ENCODE results near the gene RPL18. TPM values are rescaled to one million over a fixed set of nuclear protein-coding genes. Genes with fewer than 3 reads are reported as not detected.

Gene RPL18
- polyA plus RNA-seq, 1 donor from 2014 or later: 2,549 TPM

DNA sequence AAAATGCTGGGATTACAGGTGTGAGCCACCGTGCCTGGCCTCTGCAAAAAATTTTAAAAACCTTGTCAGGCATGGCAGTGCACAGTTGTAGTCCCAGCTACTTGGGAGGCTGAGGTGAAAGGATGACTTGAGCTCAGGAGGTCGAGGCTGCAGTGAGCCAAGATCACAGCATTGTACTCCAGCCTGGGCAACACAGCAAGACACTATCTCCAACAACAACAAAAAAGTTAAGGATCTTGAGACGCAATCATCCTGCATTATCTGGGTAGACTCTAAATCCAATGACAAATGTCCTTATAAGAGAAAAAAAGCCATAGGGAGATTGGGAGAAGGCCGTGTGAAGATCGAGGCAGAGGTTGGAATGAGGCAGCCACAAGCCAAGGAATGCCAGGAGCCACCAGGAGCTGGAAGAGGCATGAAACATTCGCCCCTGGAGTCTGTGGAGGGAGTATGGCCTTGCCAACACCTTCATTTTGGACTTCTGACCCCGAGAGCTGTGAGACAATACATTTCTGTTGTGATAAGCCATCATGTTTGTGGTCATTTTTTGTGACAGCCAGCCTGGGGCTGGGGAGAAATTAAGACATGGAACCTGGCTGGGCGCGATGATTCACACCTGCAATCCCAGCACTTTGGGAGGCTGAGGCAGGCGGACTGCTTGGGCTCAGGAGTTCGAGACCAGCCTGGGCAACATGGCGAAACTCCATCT lies 32.1 kb upstream of the RPL18 start:
- peaks cover 11 to 23% (median 22%) of the 10 kb centered on the region in 3 donors for H3K4me1 Mint-ChIP-seq
- peak overlapping the region in 1 of 4 donors; percentile 39 for H3K4me3 Mint-ChIP-seq
- H3K27ac Mint-ChIP-seq: peak overlapping the region; percentile 37 to 90 (median 86)

DNA sequence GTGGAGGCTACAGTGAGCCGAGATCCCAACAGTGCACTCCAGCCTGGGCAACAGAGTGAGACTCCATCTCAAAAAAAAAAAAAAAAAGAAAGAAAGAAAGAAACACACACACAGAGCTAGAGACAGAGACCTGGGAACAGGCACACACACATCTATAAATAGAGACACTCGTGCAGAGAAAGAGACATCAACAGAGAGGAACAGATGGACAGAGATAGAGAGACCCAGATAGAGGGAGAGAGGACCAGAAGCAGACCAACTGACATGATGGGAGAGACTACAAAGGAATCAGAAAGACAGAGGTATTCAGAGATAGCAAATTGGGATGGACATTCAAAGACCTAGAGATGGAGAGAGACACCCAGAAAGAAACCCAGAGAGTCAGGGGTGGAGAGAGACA lies 29.2 kb upstream of the RPL18 start:
- peaks cover 11 to 33% (median 28%) of the 10 kb centered on the region in 3 donors for H3K4me1 Mint-ChIP-seq
- H3K4me3 Mint-ChIP-seq: peak overlapping the region in 3 of 4 donors; percentile 8 to 80 (median 78)
- no peaks in the 10 kb centered on the region for H3K27me3 Mint-ChIP-seq
- peaks cover 1% of the 10 kb centered on the region for H3K36me3 Mint-ChIP-seq
- H3K27ac Mint-ChIP-seq: peak overlapping the region in 2 of 3 donors; percentile 1 to 31
- H3K9me3 Mint-ChIP-seq: peaks cover 0 to 2% (median 0%) of the 10 kb centered on the region in 3 donors

More for the DNA sequence above, 32.1 kb upstream of the RPL18 start:
- Mint-ChIP-seq H3K27me3 (no peaks in the 10 kb centered on the region), H3K9me3 (peaks cover 0 to 2% (median 0%) of the 10 kb centered on the region in 3 donors), H3K36me3 (no peaks in the 10 kb centered on the region)

DNA sequence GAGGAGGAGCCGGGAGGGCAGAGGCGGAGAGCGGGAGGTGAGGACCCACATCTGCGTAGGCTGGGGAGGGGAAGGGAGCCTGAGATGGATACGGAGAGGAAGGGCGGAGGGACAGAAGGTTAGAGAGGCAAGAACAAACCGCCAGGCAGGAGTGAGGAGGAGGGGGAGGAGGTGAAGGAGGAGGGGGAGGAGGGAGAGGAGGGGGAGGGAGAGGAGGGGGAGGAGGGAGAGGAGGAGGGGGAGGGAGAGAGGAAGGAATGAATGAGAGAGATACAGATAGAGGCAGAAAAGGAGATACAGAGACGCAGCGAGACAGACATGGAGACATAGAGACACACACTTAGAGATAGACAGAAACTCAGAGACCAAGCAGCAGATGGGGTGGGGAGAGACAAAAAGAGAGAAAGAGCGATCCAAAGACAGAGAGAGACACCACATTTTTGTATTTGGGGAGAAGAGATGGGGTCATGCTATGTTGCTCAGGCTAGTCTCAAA lies 27.8 kb upstream of the RPL18 start:
- H3K4me1 Mint-ChIP-seq: peaks cover 10 to 33% (median 27%) of the 10 kb centered on the region in 3 donors
- H3K9me3 Mint-ChIP-seq: peaks cover 0 to 2% (median 0%) of the 10 kb centered on the region in 3 donors
- no peaks in the 10 kb centered on the region for H3K27me3 Mint-ChIP-seq

DNA sequence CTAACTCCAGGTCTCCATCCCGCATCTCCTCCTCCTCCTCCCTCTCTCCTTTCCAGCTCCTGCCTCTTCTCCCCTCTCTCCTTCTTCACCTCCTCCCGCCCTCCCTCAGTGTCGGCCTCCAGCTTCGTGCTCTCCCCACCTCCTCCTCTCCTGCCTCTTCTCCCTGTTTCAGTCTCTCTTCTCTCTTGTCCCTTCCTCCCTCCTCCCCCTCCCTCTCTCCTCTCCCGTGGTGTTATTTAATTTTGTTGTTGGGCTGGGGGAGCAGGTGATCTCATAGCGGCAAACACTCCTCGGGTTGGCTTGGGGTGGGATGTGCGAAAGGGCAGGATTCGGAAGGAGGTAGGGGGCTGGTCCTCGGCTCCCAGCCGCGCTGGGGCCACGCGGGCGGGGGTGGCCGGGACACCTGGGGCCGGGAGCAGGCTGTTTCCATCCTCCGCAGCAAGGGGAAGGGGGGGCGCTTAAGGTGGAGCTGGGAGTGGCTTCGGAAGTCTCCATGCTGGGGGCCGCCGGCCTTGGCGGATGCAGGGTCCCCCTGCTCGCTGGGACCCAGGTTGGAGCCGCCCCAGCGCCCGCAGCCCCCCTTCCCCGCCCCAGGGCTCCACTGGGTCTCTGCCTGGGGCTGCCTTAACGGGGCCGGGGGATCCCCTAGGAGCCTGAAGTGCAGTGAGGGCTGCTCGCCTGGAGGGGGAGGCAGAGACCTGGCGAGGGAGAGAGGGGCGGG lies 27.2 kb upstream of the RPL18 start, which contains the start of gene CA11:
Gene CA11 (minus strand): TSS at position 187 of the 721 bp plus-strand sequence. CDS start 555 bp downstream, outside the sequence.
- Mint-ChIP-seq H3K4me3 (peak within 1 kb of the TSS; percentile 81 to 97 (median 90)), H3K4me1 (peaks cover 10 to 30% (median 29%) of the 10 kb centered on the region in 3 donors), H3K36me3 (peaks cover 1% of the 10 kb centered on the region), H3K27me3 (no peaks in the 10 kb centered on the region), H3K9me3 (peaks cover 0 to 2% (median 0%) of the 10 kb centered on the region in 3 donors), H3K27ac (peak within 1 kb of the TSS; percentile 73 to 94 (median 76))

More for the DNA sequence above, 27.8 kb upstream of the RPL18 start:
- Mint-ChIP-seq H3K4me3 (peak overlapping the region; percentile 11 to 89 (median 52)), H3K36me3 (peaks cover 1% of the 10 kb centered on the region), H3K27ac (peak overlapping the region; percentile 37 to 84 (median 73))

DNA sequence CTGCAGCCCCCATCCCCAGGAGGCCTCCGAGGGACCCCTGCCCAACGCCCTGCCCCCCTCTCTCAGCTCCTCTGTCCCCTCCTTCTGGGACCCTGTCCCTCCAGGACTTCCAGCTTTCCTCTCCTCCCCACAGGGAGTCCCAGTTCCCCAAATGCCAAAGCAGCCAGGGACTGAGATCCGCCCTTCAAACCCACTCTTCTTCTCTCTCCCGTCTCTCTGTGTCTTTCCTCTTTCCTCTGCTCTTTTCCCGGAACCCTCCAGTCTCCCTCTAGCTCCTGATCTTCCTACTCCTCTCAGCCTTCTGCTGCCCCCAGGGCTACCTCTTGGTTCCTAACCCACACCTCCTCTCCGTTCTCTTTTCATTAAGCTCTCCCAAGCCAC lies 26.6 kb upstream of the RPL18 start:
- Mint-ChIP-seq H3K4me1 (peaks cover 10 to 30% (median 27%) of the 10 kb centered on the region in 3 donors), H3K27me3 (no peaks in the 10 kb centered on the region), H3K9me3 (peaks cover 0 to 2% (median 0%) of the 10 kb centered on the region in 3 donors), H3K4me3 (peak overlapping the region; percentile 81 to 97 (median 90)), H3K36me3 (peaks cover 1% of the 10 kb centered on the region), H3K27ac (peak overlapping the region; percentile 5 to 94 (median 76))

DNA sequence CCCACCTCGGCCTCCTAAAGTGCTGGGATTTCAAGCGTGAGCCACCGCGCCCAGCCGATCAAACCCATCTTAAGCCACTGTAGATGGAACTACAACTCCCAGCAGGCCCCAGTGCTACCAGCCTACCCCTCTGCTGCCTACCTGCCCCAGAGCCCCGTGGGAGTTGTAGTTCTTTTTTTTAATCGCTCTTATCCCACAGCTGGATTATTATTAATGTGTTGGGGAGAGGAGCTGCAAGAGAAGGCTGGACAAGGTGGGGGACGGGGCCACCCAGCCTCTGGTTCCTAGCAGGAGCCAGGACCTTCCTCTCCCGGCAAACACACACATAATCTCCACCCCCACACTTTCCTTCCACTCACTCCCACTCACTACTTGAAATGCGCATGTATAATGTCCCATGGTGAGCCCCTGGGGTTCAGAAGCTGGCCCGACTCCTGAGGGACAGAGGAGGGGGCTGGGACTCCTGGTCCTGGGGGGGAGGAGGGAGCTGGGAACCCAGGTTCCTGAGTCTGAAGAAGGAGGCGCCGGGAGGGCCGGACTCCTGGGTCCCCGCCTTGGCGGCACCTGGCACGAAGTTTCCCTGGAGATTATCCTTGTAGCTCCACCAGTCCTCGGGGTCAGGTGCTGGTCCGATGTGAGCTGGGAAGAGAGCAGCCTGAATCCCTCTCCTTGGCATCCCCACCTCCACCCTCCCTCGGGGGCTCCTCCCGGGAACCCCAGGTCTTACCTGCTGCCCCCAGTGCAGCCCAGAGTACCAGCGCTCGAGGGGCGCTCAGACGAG lies 26.1 kb upstream of the RPL18 start:
- H3K27ac Mint-ChIP-seq: peak overlapping the region; percentile 5 to 94 (median 76)
- peaks cover 0 to 2% (median 0%) of the 10 kb centered on the region in 3 donors for H3K9me3 Mint-ChIP-seq
- peaks cover 10 to 31% (median 27%) of the 10 kb centered on the region in 3 donors for H3K4me1 Mint-ChIP-seq
- no peaks in the 10 kb centered on the region for H3K27me3 Mint-ChIP-seq
- peaks cover 1% of the 10 kb centered on the region for H3K36me3 Mint-ChIP-seq
- peak overlapping the region; percentile 81 to 97 (median 90) for H3K4me3 Mint-ChIP-seq

DNA sequence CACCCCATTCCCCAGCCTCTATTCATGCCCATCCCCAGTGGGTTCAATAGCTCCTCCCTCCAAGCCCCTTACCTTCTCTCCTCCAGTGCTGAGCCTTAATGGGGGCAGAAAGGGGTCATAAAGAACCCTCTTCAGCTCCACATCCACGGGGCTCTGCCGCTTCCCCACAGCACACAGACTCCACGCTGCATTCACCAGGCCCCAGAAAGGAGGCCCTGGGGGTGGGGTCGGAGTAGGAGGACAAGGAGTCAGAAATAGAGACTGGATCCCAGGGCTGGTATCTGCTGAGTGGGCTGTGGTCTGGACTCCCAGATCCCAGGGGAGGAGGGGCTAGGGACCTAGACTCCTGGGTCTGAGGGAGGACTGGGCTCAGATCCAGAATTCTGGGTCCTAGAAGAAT lies 25.4 kb upstream of the RPL18 start:
- Mint-ChIP-seq H3K4me3 (peak overlapping the region in 2 of 4 donors; percentile 19 to 97), H3K27ac (peak overlapping the region; percentile 5 to 31 (median 30)), H3K9me3 (peaks cover 0 to 2% (median 0%) of the 10 kb centered on the region in 3 donors), H3K4me1 (peaks cover 10 to 31% (median 26%) of the 10 kb centered on the region in 3 donors), H3K36me3 (peaks cover 3% of the 10 kb centered on the region), H3K27me3 (no peaks in the 10 kb centered on the region)

DNA sequence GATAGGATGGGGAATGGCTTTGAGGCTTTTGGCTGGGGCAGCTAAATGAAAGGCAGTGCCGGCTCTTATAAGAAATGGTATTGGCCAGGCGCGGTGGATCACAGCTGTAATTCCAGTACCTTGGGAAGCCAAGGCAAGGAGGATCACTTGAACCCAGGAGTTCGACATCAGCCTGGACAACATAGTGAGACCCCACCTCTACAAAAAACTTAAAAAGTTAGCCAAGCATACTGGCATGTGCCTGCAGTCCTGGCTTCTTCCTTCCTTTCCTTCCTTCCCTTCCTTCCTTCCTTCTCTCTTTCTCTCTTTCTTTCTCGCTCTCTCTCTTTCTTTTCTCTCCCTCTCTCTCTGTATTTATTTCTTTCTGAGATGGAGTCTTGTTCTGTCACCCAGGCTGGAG lies 23.9 kb upstream of the RPL18 start:
- Mint-ChIP-seq H3K27me3 (no peaks in the 10 kb centered on the region), H3K9me3 (no peaks in the 10 kb centered on the region), H3K4me3 (peak overlapping the region in 1 of 4 donors; percentile 79), H3K4me1 (peaks cover 14 to 34% (median 31%) of the 10 kb centered on the region in 3 donors), H3K36me3 (peaks cover 6% of the 10 kb centered on the region), H3K27ac (peak overlapping the region in 2 of 3 donors; percentile 27 to 42)

DNA sequence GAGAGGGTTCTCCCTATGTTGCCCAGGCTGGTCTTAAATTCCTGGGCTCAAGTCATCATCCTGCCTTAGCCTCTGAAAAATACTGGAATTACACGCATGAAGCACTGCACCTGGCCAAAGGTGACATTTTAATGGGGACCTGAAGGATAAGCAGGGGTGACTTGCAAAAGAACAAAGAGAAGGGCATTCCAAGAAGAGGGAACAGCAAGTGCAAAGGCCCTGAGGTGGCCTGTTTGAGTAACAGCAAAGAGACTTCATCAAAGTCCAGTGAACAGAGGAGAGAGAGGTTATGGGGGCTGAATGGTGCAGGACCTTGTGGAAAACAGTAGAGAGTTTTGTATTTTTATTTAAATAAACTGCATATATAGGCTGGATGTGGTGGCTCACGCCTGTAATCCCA lies 22.9 kb upstream of the RPL18 start:
- Mint-ChIP-seq H3K27me3 (no peaks in the 10 kb centered on the region), H3K9me3 (no peaks in the 10 kb centered on the region), H3K27ac (peak overlapping the region in 1 of 3 donors; percentile 61), H3K36me3 (peaks cover 6% of the 10 kb centered on the region), H3K4me3 (no peak overlapping the region), H3K4me1 (peaks cover 10 to 30% (median 26%) of the 10 kb centered on the region in 3 donors)

DNA sequence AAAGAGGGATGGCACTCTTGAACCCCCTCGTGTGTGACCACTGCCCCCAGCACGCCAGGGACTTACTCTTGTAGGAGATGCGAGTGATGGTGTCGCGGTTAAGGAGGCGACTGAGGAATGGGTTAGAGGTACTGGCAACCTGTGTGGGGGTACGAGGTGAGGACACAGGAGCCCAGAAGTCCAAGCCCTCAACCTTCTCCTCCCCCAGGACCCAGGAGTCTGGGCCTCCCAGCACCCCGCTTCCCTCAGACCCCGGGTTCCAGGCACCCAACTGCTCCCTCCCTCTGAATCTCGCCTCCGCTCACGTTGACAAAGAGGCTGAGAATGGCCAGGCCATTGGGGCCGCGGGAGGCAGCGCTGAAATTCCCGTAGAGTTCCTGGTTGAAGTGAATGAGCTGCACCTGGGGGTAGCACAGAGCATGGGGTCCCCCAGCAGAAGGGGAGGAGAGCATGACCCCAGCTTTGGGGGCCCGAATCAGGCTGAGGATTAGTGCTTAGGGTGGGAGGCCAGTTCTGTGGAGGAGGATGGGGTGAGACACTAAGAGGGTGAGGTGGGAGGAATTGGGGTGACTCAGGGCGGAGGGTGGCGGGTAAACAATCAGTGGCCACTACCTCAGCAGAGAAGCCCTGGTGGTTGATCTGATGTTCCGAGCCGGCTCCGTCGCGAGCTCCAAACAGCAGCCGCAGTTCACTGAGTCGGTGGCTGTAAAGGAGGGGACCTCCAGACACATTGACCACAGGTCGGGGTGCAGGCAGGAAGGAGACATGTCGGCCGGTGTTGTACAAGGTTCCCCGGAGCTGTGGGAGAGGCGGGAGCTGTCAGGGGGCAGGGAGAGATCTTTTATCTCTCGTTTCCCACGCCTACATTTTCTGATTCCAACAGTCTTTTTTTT lies 20.8 kb upstream of the RPL18 start:
- peak overlapping the region in 3 of 4 donors; percentile 49 to 97 (median 83) for H3K4me3 Mint-ChIP-seq
- no peaks in the 10 kb centered on the region for H3K27me3 Mint-ChIP-seq
- H3K4me1 Mint-ChIP-seq: peaks cover 8 to 24% (median 20%) of the 10 kb centered on the region in 3 donors
- H3K36me3 Mint-ChIP-seq: peaks cover 6% of the 10 kb centered on the region
- no peaks in the 10 kb centered on the region for H3K9me3 Mint-ChIP-seq
- H3K27ac Mint-ChIP-seq: peak overlapping the region; percentile 84 to 99 (median 95)

DNA sequence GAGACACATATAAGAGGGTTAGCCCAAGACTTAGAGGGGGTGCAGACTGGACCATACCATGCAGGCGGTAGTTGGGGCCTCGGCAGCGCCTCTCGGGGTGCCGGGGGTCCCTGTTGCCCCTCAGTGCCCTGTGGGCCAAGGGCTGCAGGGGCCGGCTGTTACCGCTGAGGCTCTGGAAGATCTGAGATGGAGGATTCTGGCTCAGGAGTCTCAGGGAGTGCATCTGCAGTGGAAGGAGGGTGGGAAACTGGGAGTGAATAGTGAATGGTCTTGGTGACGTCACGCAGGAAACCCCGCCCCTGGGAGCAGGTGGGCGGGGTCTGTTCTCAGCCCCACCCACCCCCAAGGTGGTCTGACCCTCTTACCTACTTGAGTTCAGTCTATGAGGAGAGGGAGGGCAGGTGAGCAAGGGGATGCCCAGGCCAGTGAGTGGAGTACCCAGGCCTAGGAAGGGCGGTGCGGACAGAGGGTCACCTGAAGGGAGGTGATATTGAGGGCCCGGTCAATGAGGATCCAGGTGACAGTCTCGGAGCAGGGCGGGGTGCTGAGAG lies 19.9 kb upstream of the RPL18 start:
- peaks cover 7% of the 10 kb centered on the region for H3K36me3 Mint-ChIP-seq
- H3K4me1 Mint-ChIP-seq: peaks cover 13 to 26% (median 20%) of the 10 kb centered on the region in 3 donors
- no peaks in the 10 kb centered on the region for H3K9me3 Mint-ChIP-seq
- H3K4me3 Mint-ChIP-seq: peak overlapping the region; percentile 83 to 98 (median 96)
- no peaks in the 10 kb centered on the region for H3K27me3 Mint-ChIP-seq
- H3K27ac Mint-ChIP-seq: peak overlapping the region; percentile 84 to 99 (median 98)

DNA sequence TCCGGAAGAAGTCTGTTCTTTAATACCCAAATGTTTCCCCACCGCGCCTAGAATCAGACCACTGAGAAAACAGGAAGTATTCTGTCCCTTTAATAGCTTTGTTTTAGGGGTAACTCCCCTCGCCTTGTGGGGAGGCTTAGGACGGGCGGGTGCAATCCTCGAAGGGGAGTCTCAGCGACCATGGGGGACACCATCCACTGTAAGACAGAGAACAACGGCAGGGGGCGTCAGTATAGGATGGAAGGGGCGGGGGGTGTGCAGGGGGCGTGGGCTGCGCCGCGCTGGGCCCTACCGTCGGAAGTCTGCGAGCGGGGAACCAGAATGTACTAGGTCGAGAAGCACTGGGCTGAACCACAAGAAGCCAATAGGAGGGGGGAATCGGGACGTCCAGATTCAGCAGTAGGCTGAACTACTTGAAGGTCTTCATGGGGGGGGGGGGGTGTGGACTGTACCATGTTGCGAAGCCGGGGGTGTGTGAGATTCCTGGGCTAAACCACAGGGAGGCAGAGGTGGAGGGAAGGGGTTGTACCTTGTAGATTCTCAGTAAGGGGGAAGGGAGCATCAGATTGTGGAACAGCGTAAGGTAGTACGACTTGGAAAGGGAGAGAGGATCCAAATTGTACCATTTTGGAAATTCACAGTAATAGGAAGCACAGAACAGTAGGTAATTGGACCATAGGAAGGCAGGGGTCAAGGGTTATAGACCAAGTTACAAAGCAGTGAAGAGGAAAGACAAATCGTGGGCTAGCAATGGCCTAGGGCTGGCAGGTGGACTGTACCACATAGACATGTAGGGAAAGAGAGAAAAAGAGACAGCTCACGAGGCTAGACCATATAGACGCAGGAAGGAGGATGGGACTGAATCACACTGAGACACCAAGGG lies 19.2 kb upstream of the RPL18 start:
- Mint-ChIP-seq H3K36me3 (peaks cover 7% of the 10 kb centered on the region), H3K4me3 (peak overlapping the region; percentile 83 to 98 (median 96)), H3K9me3 (no peaks in the 10 kb centered on the region), H3K27ac (peak overlapping the region; percentile 84 to 99 (median 98)), H3K4me1 (peaks cover 13 to 28% (median 23%) of the 10 kb centered on the region in 3 donors), H3K27me3 (no peaks in the 10 kb centered on the region)
